NOMO-1 treated with DMSO at 0.1 percent for 48 hours (cell line): ENCODE data around the gene NDP.
"Not testable (repeated sequence)": the region's sequence is repeated elsewhere in the genome, so short reads cannot be mapped to it uniquely, and the experiment has no call there.

ENCODE experiments used
- DNase-seq: peaks from one replicate; lab custom pipeline; 2025; ENCODE audit not compliant: unreplicated experiment; lab: John Stamatoyannopoulos, UW

NDP gene

DNA sequence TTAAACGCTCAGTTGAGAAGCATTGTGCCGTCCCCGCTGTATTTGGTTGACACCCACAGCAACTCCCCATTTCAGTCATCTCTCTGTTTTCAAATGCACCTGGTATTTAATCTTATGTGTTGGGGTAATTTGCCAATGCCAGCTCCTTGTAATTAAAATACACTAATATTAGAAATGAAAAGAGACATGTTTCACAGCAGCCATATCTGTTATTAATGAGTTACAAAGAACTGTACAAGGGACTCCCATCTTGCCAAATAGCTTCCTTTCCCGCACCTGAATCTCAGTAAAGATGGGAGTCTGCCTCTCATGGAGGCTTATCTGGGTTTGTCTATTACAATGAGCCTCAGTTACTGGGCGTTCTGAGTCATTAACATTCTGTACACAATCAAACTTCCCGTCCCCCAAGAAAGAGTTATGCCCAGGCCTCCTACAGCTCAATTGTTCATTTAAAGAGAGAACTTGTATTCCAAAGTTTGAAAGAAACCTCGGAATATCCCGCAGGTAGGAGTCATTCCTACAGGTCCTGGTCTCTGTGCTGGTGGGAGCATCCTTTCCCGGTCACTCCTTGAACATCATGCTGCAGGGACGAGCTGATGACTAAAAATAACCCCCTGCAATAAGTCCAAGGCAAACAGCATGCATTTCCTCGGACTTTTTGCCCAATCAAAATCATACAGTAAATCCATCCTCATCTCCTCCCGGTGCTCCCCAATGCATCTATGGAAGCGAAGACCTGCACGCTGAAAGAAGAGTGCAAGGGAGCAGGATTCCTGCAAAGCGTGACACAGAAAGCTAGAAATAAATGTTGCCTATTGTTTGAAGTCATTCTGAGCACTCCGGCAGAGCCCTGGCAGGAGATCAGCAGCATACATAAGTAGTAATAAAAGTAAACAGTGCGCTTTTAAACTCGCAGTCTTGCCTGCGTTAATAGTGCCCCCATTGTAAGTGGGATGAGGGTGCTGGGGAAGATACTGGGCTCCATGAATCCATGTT, 926 bp downstream of the NDP start:
- DNase-seq, result no peak

DNA sequence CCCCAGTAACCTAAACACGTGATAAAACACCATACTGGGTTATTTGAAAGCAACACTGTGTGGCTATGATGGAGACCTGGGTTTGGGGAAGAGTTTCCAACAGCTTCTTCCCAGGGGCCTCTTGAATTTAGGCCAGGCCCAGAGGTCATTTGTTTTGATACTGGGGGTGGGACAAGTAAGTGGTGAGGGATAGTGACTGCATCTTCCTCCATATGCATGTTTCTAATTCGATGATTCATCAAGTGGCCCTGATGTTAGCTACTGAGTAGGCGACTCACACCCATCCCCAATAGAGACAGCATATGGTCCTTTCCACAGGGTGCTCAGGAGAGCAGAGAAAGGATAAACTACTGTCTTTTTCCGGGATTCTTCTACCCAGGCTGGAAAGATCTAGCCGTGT, 2.7 kb downstream of the NDP start:
- no peak for DNase-seq

DNA sequence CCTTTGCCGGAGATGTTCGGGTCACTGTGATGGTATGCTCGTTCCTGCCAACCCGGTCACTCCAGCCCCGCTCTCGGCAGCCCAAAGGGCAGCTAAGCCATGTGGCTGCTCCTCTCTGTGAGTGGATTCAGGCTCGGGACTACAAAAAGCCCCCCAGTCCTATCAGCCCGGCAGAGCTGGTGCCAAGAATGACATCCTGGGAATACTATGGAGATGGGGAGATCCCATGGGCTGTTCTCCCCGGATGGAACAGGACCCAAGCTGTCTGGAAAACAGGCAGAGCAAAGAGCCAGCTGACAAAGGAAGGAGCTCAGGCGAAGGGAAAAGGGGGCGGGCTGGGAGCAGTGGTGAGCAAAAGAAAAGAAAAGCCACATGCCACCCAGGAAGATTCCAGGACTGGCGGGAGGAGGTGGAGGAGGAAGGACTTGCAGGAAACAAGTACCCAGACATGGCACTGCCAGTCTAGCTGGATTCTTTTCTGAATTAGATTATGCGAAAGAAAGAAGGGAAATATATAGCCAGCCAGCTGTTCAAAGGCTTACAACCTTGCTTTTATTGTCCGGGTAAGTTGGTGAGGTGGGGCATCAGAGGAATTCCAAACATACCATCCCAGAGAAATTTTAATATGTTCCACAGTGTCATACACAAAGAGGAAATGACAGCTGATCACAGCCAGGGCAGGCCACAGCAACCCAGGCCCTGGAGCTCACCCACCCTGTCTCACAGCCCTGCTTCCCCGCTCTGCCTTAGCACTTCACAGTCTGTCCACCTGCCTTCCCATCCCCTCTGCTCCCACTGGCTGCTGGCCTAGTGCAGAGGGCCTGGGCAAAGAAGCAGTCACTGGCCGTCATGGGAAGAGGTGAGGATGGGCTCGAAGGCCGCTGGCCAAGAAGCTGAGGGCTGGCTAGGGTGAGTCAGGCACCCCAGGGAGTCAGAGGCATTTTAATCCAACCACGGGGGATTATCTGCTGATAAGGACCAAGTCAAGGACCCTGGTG, 3.4 kb downstream of the NDP start:
- no peak for DNase-seq

DNA sequence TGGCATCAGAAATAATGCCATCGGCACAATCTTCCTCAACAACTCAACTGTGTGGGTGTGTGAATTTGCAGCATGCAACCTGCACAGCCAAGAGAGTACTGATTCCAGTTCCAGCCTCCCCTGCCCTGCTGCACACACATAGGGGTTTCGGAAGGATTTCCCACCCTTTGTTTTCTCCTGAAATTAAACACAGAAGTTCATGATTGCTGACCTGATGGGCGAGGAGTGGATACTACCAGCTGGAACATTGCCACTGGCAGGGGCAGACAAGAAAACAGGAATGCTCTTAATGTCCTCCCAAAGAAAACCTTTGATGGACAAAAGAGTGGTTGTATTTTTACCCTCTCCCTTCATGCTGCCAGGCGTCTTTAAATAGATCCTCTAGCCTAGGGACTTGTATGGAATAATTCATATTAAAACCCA, 4.8 kb downstream of the NDP start:
- DNase-seq, result no peak

DNA sequence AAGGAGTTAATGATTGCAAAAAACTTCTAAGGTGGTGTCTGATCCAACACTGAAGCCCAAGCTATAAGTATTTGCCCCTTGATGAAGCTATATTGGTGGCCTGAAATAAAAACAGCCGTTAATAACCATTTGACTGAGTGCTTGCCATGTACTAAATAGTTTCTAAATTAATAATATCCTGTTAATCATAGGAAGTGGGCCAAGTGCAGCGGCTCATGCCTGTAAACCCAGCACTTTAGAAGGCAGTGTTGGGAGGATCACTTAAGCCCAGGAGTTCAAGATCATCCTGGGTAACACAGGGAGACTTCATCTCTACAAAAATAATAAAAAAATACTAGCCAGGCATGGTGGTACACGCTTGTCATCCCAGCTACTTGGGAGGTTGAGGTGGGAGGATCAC, 8.3 kb downstream of the NDP start:
- DNase-seq, result no peak

DNA sequence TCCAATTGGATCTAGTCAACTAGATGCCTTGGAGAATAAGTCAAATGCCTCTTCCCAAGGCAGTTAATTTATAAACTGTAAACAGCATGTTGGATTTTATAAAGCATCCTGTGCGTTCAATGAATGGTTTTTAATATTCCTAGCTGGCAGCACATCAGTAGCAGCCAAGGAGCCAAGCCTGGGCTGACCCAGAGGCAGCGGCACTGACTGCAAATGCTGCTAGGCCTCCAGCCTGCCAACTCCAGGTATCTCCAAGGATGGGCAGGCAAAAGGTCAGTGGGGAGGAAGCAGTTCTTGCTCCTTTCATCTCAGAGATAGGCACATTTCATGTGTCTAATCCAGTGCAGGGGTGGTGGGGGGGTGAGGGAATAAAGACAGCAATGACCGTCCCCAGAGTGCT, 9.5 kb downstream of the NDP start:
- DNase-seq, result no peak

DNA sequence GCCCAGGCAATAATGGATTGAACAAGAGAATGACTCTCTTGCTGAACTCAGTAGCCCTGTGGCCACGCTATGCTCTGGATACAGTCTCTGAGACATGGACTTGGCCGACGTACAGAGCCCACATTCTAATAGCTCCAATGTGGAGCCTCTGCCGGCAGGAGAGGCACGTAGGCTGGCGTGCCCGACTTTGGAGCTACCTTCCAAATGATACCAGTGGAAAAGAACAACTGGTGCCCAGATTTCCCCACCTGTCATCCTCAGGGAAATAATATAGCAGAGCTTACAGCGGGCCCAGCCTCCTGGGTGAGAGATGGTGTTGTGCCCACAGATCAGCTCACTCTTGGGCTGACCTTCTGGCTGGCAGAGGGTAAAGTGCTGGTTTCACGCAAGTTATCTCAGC, 10.6 kb downstream of the NDP start:
- no peak for DNase-seq

DNA sequence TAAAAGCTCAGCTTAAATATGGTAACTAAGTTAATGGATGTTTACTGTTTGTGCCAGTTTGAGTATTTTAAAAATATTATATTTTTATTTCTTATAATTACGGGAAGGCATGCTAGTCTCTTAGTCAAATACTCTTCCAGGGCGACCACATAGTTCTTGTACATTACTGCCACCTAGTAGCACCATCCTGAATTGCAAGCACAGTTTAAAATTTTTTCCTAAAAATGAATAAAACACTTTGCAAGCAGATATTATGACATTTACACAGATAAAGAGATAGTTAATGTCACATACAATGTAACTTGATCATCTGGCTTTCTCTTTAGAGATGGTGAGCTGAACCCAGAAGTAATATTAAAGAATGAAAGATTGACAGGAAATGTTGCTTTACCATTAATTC, 11.5 kb downstream of the NDP start:
- DNase-seq, result peak; percentile 18

DNA sequence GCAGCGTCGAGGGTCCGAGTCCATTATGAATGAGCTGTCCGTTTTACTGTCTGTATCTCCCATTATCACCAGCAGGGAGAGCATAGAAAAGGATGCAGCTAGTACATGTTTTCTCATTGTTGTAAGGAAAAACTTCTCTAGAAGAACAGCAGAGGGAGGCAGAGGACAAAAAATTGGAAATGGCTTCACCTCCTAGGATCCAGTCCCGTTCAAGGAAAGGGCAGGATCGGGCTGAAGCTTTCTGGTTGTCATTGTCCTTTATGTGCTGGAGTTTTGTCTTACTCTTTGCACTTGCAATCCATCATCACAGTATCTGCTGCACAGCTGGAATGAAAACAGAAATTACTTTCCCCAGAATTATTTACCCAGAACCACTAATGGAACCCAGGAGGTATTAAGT, 14.7 kb downstream of the NDP start:
- DNase-seq, result peak; percentile 67

DNA sequence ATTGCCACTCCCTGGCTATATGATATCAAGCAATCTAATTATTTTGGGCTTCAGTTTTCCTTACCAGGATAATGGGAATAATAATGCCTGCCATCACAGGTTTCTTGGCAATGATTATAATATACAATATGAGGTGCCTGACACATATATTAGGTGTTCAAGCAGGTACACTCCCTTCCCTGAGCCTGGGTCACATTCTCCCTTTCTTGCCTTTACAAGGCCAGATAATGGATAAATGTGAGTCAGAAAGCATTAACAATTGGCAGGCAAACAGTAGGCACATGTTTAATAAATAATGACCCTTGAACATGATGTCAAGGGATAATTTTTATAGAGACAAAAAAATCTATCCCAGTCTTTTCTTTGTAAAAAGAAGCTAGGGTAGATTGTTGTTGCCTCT, 17.2 kb downstream of the NDP start:
- no peak for DNase-seq

DNA sequence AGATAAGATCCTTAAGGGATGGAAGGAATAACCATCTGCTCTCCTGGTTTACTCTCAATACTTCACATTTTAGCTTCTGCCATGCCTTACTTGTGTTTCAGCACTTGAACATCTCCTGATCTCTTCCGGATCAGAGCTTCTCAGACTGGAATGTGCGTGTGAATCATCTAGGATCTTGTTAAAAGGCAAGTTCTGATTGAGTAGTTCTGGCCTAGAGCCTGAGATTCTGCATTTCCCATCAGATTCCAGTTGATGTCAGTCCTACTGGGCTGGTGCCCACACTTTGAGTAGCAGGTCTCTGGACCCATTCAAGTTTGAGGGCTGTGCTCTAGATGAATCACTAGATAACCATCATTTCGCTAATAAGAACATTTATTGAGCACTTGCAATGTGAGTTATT, 20.0 kb downstream of the NDP start:
- no peak for DNase-seq

DNA sequence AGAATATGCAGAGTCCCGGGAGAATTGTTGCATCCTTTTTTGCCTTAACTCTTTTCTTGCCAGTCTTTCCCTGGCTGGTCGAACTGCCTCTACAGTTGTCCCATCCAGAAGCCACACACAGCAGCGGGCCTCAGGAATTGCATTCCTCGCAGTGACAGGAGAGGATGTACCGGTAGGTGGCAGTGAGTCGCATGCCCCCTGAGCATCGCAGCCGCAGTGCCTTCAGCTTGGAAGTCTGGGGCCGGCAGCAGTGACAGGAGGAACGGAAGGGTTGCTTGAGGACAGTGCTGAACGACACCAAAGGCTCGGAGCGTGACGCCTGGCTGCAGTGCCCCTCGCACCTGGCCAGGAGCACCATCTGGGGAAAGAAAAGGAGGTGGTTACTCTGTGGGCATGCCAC, 23.5 kb downstream of the NDP start:
- peak; percentile 15 for DNase-seq

DNA sequence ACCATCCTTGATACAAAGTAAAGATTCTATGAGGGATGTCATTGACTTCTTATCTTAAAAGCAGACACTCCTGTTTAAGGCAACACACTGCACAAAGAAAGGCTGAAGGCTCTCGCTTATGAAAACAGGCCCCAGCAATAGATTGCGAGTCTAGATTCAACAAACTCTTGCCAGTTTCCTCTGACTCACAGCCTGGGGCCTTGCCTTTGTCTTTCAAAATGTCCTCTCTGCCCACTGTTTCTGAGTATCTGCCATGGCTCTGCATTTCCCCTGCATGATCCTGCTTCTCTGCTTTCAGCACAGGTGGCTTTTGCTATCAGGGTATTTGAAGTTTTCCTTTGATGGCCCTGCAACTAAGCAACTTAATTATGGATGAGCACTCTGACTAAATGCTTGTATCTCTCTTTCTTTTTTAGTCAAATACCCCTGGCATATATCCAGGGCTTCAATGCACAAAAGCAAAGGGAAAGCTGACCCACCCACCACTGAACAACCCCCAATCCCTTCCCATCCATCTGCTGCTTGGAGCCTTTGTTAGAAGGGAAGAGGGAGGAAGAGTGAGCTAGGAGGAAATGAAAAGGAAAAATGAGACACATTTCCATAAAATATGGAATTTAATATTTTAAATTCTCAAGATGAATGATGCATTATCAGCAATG, 32.2 kb downstream of the NDP start:
- no peak for DNase-seq

DNA sequence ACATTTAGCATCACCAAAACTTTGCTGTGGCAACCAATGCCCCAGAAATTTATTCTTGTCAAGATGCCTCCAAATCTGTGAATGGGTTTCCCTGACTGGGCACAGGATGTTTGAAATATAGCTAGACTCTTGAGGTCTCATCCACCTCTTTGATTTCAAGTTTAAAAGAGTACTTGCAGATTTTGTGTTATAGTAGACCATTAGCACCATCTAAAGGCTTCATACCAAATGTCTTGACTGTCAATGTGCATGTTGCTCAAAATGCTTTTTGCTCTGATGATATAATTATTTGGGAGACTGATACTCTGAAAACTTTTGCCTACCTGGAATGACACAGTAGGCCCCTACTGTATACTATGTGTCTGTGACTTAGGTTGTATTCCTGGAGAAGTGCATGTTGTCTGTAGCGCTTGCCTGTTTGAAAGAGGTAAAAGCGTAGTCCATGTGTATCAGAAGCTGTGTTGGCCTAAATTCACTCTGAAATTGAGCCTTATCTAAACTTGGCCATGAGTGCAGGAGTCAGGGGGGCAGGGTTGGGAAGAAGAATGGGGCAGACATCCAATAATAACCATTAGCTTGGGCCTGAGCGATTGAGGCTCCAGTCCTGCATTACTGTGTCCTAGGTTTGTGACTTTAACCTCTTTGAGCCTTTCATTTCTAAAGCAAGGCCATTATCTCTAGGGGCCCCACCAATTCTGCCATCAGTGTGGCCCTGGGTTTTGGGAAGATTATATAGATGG, 33.8 kb downstream of the NDP start:
- DNase-seq, result no peak

DNA sequence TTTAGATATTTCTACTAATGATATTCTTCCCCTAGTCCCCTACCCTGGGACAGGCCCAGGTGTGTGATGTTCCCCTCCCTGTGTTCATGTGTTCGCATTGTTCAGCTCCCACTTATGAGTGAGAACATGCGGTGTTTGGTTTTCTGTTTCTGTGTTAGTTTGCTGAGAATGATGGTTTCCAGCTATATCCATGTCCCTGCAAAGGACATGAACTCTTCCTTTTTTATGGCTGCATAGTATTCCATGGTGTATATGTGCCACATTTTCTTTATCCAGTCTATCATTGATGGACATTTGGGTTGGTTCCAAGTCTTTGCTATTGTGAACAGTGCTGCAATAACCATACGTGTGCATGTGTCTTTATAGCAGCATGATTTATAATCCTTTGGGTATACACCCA, 51.2 kb downstream of the NDP start:
- not testable (repeated sequence) for DNase-seq

DNA sequence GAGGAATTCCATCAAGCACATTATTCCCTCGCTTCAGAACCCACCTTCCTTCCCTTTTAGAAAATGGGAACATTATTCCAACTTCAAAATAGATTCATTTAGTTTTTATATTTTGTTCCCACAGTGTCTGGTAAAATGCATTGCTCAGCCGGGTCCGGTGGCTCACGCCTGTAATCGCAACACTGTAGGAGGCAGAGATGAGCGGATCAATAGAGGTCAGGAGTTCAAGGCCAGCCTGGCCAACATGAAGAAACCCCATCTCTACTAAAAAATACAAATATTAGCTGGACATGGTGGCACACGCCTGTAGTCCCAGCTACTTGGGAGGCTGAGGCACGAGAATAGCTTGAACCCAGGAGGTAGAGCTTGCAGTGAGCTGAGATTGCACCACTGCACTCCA, 62.4 kb downstream of the NDP start:
- DNase-seq, result not testable (repeated sequence)

DNA sequence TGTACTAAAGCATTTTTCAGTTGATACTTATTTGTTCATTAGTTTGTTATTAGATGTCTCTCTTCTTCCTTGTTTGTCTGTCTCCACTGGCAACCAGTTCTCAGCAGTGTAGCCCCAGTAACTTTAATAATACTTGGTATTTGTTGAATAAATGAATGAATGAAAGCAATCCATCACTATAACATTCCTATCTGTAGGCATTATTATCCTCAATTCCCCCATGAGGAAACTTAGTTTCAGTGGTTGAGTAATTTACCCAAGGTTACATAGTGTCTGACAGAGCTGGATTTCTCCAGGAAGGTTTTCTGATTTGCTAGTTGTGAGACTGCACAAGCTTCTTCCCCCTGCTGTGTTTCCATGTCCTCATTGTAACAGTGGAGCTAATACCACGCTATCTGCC, 63.2 kb downstream of the NDP start:
- no peak for DNase-seq

DNA sequence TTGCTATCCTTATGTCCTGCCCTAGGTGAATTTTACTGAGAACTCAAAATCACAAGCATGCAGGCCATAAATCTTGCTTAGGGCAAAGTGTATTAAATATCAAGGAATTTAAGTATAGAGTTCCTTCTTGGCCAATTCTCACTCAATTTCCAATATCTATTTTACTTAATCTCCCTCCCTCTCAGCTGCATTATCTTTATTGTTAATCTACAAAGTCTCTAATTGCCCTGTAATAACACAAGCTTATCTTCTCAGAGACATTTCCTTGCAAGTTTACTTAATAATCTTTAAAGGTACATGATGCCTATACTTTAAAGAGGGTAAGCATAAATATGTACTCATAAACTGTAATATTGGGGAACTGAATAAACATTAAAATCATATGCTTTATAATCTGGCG, 64.0 kb downstream of the NDP start:
- no peak for DNase-seq

DNA sequence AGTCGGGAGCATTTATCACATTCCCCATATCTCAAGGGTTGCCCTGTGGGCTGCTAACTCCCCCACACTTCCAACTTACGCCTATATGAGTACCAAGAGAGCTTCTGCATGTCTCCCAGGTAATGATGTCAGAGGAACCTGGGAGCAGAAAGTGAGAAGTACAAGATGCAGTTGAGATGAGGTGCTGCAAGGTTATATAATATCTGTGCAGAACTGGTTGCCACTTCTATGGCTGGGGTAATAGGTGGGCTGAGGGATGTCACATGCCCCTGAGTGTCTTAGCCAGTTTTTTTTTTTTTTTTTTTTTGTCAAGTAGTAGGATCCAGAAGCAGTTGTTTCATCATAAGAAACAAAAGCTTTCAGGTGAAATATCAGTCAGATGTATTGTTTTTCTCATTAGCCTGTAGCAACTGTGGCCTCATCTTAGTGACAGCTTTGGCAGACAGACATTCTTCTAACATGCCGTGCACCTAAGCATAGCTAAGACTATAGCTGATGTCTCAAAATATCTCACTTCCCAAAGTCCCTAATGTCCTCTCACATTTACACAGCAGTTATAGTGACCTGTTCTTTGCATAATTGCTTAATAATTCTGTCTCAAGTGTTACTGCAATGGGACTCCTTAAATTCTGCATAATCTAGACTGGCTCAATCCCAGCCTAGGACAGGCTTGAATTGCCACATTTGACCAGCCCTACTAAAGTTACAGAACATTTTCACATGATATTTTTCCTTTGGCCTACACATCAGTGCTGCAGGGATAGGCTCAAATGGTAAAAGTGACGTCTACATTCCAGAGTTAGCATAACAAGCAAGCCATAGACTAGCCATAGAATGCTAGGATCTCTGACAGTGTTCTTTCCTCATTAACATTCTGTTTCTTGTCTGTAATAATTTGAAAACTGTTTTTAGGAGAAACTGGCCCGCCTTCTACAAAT, 73.0 kb downstream of the NDP start:
- DNase-seq, result no peak
